ENCODE results near the gene RPP21.

RPP21 gene

DNA sequence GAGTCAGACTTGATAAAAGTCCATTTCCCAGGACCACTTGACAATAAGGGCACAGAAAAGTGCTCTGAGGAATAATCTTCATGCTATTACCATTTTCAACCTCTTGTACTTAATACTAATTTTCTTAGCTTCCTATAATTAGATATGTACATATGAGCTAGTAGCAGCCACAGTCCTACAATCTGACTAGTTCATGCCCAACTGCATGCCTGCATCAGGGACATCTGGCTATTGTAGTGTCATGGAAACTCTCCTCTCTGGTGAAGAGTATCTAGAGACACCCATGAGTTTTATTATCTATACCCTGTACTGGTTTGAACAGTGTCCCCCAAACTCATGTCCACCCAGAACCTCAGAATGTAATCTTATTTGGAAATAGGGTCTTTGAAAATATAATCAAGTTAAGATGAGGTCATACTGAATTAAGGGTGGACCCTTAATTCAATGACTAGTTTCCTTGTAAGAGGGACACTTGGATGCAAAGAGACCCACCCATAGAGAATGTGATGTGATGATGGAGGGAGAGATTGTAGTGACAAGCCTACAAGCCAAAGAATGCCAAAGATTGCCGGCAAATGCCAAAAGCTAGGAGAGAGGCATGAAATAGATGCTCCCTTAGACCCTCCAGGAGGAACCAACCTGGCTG is 32.2 kb upstream of the RPP21 start:
- in situ Hi-C loops (cut with MboI; ENCODE audit: low pct_unique_long_range_greater_than_20kb, low sequenced_read_pairs, unreplicated experiment): no loop called here
- TF ChIP-seq, protein P1, sequence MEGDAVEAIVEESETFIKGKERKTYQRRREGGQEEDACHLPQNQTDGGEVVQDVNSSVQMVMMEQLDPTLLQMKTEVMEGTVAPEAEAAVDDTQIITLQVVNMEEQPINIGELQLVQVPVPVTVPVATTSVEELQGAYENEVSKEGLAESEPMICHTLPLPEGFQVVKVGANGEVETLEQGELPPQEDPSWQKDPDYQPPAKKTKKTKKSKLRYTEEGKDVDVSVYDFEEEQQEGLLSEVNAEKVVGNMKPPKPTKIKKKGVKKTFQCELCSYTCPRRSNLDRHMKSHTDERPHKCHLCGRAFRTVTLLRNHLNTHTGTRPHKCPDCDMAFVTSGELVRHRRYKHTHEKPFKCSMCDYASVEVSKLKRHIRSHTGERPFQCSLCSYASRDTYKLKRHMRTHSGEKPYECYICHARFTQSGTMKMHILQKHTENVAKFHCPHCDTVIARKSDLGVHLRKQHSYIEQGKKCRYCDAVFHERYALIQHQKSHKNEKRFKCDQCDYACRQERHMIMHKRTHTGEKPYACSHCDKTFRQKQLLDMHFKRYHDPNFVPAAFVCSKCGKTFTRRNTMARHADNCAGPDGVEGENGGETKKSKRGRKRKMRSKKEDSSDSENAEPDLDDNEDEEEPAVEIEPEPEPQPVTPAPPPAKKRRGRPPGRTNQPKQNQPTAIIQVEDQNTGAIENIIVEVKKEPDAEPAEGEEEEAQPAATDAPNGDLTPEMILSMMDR (IDR thresholded peaks at IDR 0.05; ENCODE audit: extremely low read depth, insufficient read depth, missing control alignments): no peak
- DNase-seq (ENCODE audit: low spot score): no peak

DNA sequence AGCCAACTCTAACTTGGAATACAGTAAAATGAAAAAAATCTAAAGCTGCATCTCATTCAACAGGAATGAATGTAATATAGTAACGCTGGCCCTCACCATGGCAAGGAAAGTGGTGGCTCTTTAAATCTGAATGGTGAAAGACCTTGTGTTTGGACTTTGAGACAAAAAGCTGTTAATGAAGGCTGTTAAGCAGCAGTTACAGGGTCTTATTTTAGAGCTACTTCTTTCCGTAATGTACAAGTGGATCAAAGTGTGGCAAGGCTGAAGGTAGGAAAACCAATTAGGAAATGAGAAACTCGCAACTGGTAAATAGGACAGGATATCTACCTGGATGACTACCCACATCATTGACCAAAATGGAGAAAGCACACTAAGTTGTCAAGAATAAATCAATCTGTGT is 29.8 kb upstream of the RPP21 start:
- TF ChIP-seq, protein P1 (IDR thresholded peaks at IDR 0.05; ENCODE audit: extremely low read depth, insufficient read depth, missing control alignments): no peak
- no peak for DNase-seq (ENCODE audit: low spot score)
- in situ Hi-C loops (cut with MboI; ENCODE audit: low pct_unique_long_range_greater_than_20kb, low sequenced_read_pairs, unreplicated experiment): no loop called here

DNA sequence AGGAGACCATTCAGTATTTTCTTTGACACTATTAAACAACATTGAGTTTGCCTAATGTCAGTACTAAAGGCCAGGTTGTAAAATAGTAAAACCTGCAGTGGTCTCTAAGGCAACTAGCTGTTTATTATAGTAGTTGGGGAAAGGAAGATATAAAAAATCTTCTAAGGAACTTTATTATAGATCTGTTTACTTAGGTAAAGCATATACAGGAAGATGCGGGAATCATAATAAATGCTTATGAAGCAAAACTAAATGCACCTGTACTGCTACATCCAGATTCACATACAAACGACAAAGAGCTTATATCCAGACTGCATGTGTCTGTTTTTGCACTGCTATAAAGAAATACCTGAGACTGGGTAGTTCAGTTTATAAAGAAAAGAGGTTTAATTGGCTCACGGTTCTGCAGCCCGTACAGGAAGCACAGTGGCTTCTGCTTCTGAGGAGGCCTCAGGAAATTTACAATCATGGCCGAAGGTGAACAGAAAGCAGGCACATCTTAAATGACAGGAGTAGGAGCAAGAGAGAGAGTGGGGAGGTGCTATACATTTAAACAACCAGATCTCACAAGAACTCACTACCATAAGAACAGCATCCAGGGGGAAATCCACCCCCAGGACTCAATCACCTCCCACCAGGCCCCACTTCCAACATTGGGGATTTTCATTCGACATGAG is 26.9 kb upstream of the RPP21 start:
- TF ChIP-seq, protein P1 (IDR thresholded peaks at IDR 0.05; ENCODE audit: extremely low read depth, insufficient read depth, missing control alignments): no peak
- no peak for DNase-seq (ENCODE audit: low spot score)
- in situ Hi-C loops (cut with MboI; ENCODE audit: low pct_unique_long_range_greater_than_20kb, low sequenced_read_pairs, unreplicated experiment): no loop called here

DNA sequence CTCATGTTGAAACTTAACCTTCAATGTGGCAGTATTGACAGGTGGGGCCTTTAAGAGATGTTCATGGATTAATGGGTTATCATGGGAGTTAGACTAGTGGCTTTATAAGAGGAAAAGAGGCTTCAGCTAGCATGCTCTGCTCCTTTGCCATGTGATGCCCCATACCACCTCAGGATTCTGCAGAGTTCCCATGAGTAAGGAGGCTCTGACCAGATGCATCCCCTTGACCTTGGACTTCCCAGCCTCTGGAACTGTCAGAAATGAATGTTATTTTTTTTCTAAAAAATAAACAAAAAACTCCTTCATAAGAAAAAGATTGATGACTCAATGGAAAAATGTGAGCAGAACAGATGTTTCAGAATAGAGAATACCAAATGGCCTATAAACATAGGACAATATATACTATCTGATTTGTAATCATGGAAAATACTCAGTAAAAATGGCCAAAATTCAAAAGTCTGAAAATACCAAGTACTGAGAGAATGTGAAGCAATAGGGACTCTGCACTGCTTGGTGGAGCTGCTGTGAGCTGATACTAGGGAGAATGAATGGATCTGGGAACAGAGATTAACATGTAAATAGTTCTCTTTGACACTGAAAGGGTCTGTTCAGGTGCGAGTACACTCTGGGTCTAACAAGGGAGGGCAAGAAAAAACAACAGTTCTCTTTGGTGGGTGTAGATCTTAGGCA is 25.7 kb upstream of the RPP21 start:
- TF ChIP-seq, protein P1 (IDR thresholded peaks at IDR 0.05; ENCODE audit: extremely low read depth, insufficient read depth, missing control alignments): no peak
- DNase-seq (ENCODE audit: low spot score): no peak
- in situ Hi-C loops (cut with MboI; ENCODE audit: low pct_unique_long_range_greater_than_20kb, low sequenced_read_pairs, unreplicated experiment): no loop called here

DNA sequence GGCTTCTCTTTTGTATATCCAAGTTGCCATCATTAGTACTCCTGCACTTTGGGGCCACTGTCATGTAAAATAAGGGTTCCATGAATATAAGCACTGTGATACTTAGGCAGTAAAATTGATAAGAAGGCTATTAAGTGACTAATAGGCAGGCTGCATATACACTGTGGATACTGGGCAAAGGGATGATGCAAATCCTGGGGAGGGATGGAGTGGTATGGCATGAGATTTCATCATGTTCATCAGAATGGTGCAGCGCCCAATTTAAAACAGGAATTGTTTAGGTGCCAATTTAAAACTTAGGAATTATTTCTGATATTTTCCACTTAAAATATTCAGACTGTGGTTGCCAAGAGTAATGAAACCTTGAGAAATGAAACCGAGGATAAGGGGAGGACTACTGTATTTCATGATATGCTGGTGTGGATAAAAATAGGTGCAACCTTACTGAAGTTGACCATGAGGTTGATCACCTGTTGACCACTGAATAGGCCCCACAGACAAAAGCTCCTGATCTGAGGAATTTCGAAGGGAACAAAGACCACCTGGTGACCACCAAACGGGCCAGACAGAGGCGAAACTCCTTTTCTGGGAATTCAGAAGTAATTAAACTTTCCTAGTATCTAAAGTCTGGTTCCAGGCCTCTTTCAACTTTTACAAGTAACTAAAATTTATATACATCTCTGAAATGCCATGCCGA is 23.1 kb upstream of the RPP21 start:
- no peak for DNase-seq (ENCODE audit: low spot score)
- TF ChIP-seq, protein P1 (IDR thresholded peaks at IDR 0.05; ENCODE audit: extremely low read depth, insufficient read depth, missing control alignments): no peak
- in situ Hi-C loops (cut with MboI; ENCODE audit: low pct_unique_long_range_greater_than_20kb, low sequenced_read_pairs, unreplicated experiment): no loop called here

All from GM13977 (cell line).